ENCODE measurements around the gene COL4A1. TPM values are rescaled to one million over a fixed set of nuclear protein-coding genes. Genes with fewer than 3 reads are reported as not detected.

The COL4A1 gene
- total and polyA plus RNA-seq, 12 donors, result 83.3 to 342 (median 147) TPM

DNA sequence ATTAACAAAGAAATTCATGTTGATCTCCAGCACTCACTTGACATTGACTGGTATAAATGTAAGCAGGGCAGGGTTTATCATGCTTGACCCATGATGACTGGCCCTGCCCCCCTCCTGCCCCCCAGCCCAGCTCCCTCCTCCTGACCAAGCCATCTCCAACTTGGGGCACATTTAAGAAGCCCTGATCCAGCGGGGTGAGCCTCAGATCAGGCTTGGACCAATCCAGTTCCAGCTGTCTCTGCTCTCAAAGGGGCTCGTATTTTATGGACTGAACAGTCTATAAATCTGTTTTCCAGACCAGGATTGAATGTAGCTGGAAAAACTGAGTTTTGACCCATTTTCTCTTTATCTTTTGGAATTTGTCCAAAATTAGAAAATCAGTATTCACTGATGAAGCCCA lies 100.0 kb downstream of the COL4A1 start:
- DNase-seq (no peak), ATAC-seq (no peak)
- H3K4me3 ChIP-seq, result no peak overlapping the region
- peaks cover 0 to 100% (median 67%) of the 10 kb centered on the region in 9 donors for H3K36me3 ChIP-seq
- no peak overlapping the region for H3K27ac ChIP-seq
- intact Hi-C loops (cut with DNase I), result no loop called here
- H3K4me1 ChIP-seq, result no peaks in the 10 kb centered on the region
- TF ChIP-seq, protein P1, sequence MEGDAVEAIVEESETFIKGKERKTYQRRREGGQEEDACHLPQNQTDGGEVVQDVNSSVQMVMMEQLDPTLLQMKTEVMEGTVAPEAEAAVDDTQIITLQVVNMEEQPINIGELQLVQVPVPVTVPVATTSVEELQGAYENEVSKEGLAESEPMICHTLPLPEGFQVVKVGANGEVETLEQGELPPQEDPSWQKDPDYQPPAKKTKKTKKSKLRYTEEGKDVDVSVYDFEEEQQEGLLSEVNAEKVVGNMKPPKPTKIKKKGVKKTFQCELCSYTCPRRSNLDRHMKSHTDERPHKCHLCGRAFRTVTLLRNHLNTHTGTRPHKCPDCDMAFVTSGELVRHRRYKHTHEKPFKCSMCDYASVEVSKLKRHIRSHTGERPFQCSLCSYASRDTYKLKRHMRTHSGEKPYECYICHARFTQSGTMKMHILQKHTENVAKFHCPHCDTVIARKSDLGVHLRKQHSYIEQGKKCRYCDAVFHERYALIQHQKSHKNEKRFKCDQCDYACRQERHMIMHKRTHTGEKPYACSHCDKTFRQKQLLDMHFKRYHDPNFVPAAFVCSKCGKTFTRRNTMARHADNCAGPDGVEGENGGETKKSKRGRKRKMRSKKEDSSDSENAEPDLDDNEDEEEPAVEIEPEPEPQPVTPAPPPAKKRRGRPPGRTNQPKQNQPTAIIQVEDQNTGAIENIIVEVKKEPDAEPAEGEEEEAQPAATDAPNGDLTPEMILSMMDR (IDR thresholded peaks at IDR 0.05), result no peak
- WGBS, 2 donors, result 77 to 83% methylated on average over 2 of the region's 2 CpGs
- no peaks in the 10 kb centered on the region for H3K9me3 ChIP-seq
- no peaks in the 10 kb centered on the region for H3K27me3 ChIP-seq

DNA sequence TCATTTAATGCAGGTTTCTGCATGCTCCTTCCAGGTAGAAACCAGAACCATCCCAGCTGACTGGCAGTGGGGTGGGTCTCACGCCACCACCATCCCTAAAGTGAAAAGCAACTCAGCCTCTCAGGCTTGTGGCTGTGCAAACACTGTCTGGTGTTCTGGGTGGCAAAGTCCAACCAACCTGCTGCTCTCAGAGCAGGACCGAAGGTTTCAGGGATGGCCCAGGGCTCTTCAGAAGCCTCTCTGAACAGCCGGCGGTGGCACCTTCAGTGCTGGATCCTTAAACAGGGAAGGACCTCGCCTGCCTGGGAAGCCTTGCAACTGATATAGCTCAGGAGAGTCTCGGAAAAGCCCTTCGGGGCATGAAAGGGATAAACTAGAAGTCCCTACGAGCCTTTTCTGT lies 100.8 kb downstream of the COL4A1 start:
- no peak overlapping the region for H3K4me3 ChIP-seq
- DNase-seq (no peak), ATAC-seq (no peak)
- peaks cover 0 to 100% (median 69%) of the 10 kb centered on the region in 9 donors for H3K36me3 ChIP-seq
- TF ChIP-seq, protein P1 (IDR thresholded peaks at IDR 0.05), result no peak
- H3K9me3 ChIP-seq, result no peaks in the 10 kb centered on the region
- intact Hi-C loops (cut with DNase I), result no loop called here
- WGBS, 2 donors, result 84 to 95% methylated on average over 8 of the region's 8 CpGs
- no peaks in the 10 kb centered on the region for H3K27me3 ChIP-seq
- H3K4me1 ChIP-seq, result no peaks in the 10 kb centered on the region
- no peak overlapping the region for H3K27ac ChIP-seq

DNA sequence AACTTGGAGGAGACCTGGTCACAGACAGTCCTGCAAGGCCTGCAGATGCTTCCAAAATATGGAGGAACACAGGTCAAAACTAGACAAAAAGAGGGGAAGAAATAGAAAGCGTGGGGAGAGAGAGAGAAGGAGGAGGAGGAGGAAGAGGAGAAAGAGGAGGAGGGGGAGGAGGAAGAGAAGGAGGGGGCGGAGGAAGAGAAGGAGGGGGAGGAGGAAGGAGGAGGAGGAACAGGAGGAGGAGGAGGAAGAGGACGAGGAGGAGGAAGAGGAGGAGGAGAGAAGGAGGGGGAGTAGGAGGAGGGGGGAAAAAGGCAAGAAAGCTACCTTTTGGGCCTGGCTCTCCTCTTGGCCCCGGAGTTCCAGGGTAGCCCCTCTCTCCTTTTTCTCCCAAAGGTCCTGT lies 105.8 kb downstream of the COL4A1 start:
- no peak for DNase-seq
- intact Hi-C loops (cut with DNase I), result no loop called here

DNA sequence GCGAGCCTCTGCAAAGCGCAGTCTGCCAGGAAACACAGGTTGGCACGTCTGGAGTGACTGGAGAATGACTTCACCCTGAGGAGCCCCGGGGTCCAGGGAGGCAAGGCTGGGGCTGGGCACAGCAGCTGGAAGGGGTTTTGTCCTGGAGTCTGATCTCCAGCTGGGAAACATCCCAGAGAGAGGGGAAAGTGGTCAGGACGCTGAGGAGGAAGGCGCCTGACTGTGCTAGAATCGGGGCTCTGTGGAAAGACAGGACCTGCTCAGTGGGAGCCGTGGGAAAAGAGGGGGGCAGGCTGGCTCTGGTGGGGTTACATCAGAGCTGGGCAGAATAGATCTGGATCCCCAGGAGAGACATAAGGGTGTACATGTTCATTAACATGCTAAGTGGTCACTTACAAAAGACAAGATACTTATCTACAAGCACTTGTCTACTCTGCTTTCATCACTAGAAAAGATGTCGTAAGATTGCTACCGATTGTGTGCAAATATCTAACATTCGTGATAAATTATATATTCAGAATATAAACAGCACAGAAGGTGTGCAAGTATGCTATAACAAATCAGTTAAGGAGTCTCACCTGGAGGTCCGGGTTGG lies 106.6 kb downstream of the COL4A1 start:
- WGBS, 2 donors, result 76 to 78% methylated on average over 12 of the region's 12 CpGs
- Histone ChIP-seq H3K4me1 (no peaks in the 10 kb centered on the region), H3K9me3 (no peaks in the 10 kb centered on the region), H3K36me3 (peaks cover 0 to 100% (median 59%) of the 10 kb centered on the region in 9 donors), H3K27ac (no peak overlapping the region), H3K4me3 (no peak overlapping the region), H3K27me3 (no peaks in the 10 kb centered on the region)
- peak in 4 of 8 donors; percentile 10 to 24 (median 12) for ATAC-seq
- intact Hi-C loops (cut with DNase I), result no loop called here
- TF ChIP-seq, protein P1 (IDR thresholded peaks at IDR 0.05), result no peak
- no peak for DNase-seq

More for the DNA sequence above, 105.8 kb downstream of the COL4A1 start:
- 73 to 84% methylated on average over 4 of the region's 4 CpGs for WGBS, 2 donors
- TF ChIP-seq, protein P1 (IDR thresholded peaks at IDR 0.05), result no peak
- Histone ChIP-seq H3K9me3 (no peaks in the 10 kb centered on the region), H3K27ac (no peak overlapping the region), H3K36me3 (peaks cover 3 to 100% (median 59%) of the 10 kb centered on the region in 9 donors), H3K4me1 (no peaks in the 10 kb centered on the region), H3K27me3 (no peaks in the 10 kb centered on the region), H3K4me3 (no peak overlapping the region)
- no peak for ATAC-seq
